Astrocyte (in vitro differentiated cells and primary cell): ENCODE results near the gene KLHDC10. TPM values are rescaled to one million over a fixed set of nuclear protein-coding genes. Genes with fewer than 3 reads are reported as not detected.

Experiments used
- DNase-seq: peaks from one replicate; pipeline ENCODE4 v3.0.0-alpha.2; 2010; ENCODE audit warnings: low read depth
- FAIRE-seq: peaks from 2 replicates; lab custom pipeline; 2011; peaks lifted over from hg19 to GRCh38; lab: Jason Lieb, UNC
- H2AFZ ChIP-seq: 2 replicates; pipeline ENCODE4 v1.6.0; 2012; ENCODE audit warnings: low read depth, low read length, inconsistent platforms
- H3K27ac ChIP-seq: 2 replicates; pipeline ENCODE4 v1.5.1; 2011; ENCODE audit warnings: low read depth, low read length, inconsistent platforms
- H3K27me3 ChIP-seq: 2 replicates; pipeline ENCODE4 v1.6.0; 2011; ENCODE audit warnings: low read length, inconsistent platforms; ENCODE audit not compliant: insufficient read depth
- H3K36me3 ChIP-seq: 2 replicates; pipeline ENCODE4 v1.5.1; 2011; ENCODE audit warnings: low read length, inconsistent platforms; ENCODE audit not compliant: insufficient read depth
- H3K4me1 ChIP-seq: 2 replicates; pipeline ENCODE4 v1.5.1; 2011; ENCODE audit warnings: low read length, inconsistent platforms; ENCODE audit not compliant: insufficient read depth
- H3K4me2 ChIP-seq: 2 replicates; pipeline ENCODE4 v1.6.0; 2012; ENCODE audit warnings: low read length, inconsistent platforms
- H3K4me3 ChIP-seq: 2 replicates; pipeline ENCODE4 v1.5.1; 2011; ENCODE audit warnings: low read depth, mild to moderate bottlenecking, low read length, inconsistent platforms; ENCODE audit not compliant: insufficient read depth
- H3K79me2 ChIP-seq: 2 replicates; pipeline ENCODE4 v1.6.0; 2012; ENCODE audit warnings: mild to moderate bottlenecking, low read length, inconsistent platforms; ENCODE audit not compliant: insufficient read depth
- H3K9ac ChIP-seq: 2 replicates; pipeline ENCODE4 v1.6.0; 2012; ENCODE audit warnings: mild to moderate bottlenecking, low read length, inconsistent platforms
- H3K9me3 ChIP-seq: 2 replicates; pipeline ENCODE4 v1.5.1; 2012; ENCODE audit warnings: low read depth, mild to moderate bottlenecking, low read length, inconsistent platforms; ENCODE audit not compliant: insufficient read depth
- H4K20me1 ChIP-seq: 2 replicates; pipeline ENCODE4 v1.6.0; 2012; ENCODE audit warnings: low read length, inconsistent platforms; ENCODE audit not compliant: insufficient read depth
- H3K27ac Mint-ChIP-seq: one replicate; pipeline ENCODE4 v1.8.0; 2021; ENCODE audit warnings: mild to moderate bottlenecking, mixed read lengths; ENCODE audit not compliant: unreplicated experiment
- H3K27me3 Mint-ChIP-seq: one replicate; pipeline ENCODE4 v1.8.0; 2021; ENCODE audit warnings: low read depth, mixed read lengths; ENCODE audit not compliant: unreplicated experiment
- H3K36me3 Mint-ChIP-seq: one replicate; pipeline ENCODE4 v1.8.0; 2021; ENCODE audit warnings: low read depth, mixed read lengths; ENCODE audit not compliant: unreplicated experiment
- H3K4me1 Mint-ChIP-seq: one replicate; pipeline ENCODE4 v1.8.0; 2021; ENCODE audit warnings: low read depth, mixed read lengths; ENCODE audit not compliant: unreplicated experiment
- H3K4me3 Mint-ChIP-seq: one replicate; pipeline ENCODE4 v1.8.0; 2021; ENCODE audit warnings: mild to moderate bottlenecking, moderate library complexity, mixed read lengths; ENCODE audit not compliant: unreplicated experiment
- H3K9me3 Mint-ChIP-seq: one replicate; pipeline ENCODE4 v1.8.0; 2021; ENCODE audit warnings: mild to moderate bottlenecking, mixed read lengths; ENCODE audit not compliant: unreplicated experiment
- EZH2 ChIP-seq: IDR thresholded peaks from 2 replicates; pipeline ENCODE4 v1.6.1; 2012; ENCODE audit warnings: mild to moderate bottlenecking, low read length, inconsistent platforms; ENCODE audit not compliant: insufficient read depth
- total RNA-seq: library from RNA; stranded (reverse); gene quantifications from 2 replicates; pipeline ENCODE4 v1.2.1, GENCODE V29; 2021
- TF ChIP-seq, protein P1 (sequence below): IDR thresholded peaks from 2 replicates; pipeline ENCODE4 v1.5.1; 2011; ENCODE audit warnings: low read depth, mild to moderate bottlenecking, inconsistent platforms, low read length, moderate library complexity; ENCODE audit not compliant: insufficient read depth

KLHDC10 gene
- total RNA-seq, 1 donor from 2014 or later: 33.2 TPM

DNA sequence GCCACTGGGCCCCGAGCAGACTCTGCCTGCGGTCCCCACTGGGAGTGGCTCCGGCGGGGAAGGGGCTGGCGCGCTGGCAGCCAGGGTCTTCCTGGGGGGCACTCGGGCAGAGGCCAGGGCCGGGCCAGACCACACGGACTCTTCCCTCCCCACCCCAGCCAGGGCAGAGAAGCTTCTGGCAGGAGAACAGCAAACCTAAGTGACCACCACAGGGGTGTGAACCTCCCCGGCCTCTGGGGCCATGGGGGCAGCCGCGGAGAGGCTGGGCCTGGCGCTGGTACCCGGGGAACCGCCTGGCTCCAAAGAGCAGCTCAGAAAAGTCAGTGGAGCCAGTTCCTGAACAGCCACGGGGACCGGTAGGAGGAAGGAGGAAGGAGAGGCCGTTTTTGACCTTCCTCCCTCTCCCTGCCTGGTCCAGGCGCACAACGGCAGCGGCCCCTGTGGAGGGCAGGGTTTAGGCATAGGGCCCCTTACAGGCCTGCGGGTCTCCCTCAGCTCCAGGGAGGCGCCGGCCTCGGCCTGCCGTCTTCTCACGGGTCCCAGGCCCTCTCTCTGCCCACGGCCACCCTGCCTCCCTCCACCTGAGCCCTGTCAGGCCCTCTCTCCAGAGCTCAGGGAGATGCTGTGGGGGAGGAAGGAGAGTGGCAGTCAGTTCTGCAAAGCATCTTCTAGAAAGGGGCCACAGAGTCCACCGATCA is 83.0 kb downstream of the KLHDC10 start:
- Histone ChIP-seq H3K36me3 (no peaks in the 10 kb centered on the region), H3K9me3 (peaks cover 3% of the 10 kb centered on the region), H3K4me1 (peaks cover 9% of the 10 kb centered on the region), H3K79me2 (no peaks in the 10 kb centered on the region), H3K27me3 (no peaks in the 10 kb centered on the region), H3K9ac (no peak overlapping the region), H3K4me3 (no peak overlapping the region), H4K20me1 (no peaks in the 10 kb centered on the region), H2AFZ (no peak overlapping the region), H3K27ac (no peak overlapping the region), H3K4me2 (peak overlapping the region; percentile 48)
- peaks cover 15% of the 10 kb centered on the region for H3K36me3 Mint-ChIP-seq
- peaks cover 2% of the 10 kb centered on the region for H3K4me1 Mint-ChIP-seq
- FAIRE-seq (no peak), DNase-seq (no peak)
- H3K27me3 Mint-ChIP-seq: no peaks in the 10 kb centered on the region
- no peak overlapping the region for H3K4me3 Mint-ChIP-seq
- H3K27ac Mint-ChIP-seq: no peak overlapping the region
- no peak for TF ChIP-seq EZH2
- TF ChIP-seq, protein P1, sequence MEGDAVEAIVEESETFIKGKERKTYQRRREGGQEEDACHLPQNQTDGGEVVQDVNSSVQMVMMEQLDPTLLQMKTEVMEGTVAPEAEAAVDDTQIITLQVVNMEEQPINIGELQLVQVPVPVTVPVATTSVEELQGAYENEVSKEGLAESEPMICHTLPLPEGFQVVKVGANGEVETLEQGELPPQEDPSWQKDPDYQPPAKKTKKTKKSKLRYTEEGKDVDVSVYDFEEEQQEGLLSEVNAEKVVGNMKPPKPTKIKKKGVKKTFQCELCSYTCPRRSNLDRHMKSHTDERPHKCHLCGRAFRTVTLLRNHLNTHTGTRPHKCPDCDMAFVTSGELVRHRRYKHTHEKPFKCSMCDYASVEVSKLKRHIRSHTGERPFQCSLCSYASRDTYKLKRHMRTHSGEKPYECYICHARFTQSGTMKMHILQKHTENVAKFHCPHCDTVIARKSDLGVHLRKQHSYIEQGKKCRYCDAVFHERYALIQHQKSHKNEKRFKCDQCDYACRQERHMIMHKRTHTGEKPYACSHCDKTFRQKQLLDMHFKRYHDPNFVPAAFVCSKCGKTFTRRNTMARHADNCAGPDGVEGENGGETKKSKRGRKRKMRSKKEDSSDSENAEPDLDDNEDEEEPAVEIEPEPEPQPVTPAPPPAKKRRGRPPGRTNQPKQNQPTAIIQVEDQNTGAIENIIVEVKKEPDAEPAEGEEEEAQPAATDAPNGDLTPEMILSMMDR: no peak
- no peaks in the 10 kb centered on the region for H3K9me3 Mint-ChIP-seq

DNA sequence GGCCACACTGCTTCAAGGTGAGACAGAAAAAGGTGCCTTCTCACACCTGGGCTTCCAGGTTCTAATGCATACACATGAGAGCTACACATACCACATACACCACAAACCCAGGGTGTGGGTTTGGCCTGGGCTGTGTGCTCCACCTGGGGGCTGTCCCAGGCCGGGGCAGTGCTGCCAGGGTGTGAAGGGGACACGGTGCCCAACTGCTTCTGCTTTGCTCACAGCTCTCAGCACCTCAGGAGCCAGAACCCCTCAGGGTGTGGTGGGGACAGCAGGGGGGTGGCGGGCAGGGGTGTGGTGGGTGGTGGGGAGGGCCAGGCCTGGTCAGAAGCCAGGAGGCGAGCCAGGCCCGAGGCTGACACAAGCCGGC is 83.8 kb downstream of the KLHDC10 start:
- Histone ChIP-seq H3K4me3 (no peak overlapping the region), H2AFZ (no peak overlapping the region), H3K36me3 (no peaks in the 10 kb centered on the region), H3K4me2 (no peak overlapping the region), H4K20me1 (no peaks in the 10 kb centered on the region), H3K27ac (no peak overlapping the region), H3K9ac (no peak overlapping the region), H3K27me3 (no peaks in the 10 kb centered on the region), H3K9me3 (peaks cover 3% of the 10 kb centered on the region), H3K4me1 (peaks cover 9% of the 10 kb centered on the region), H3K79me2 (no peaks in the 10 kb centered on the region)
- no peaks in the 10 kb centered on the region for H3K9me3 Mint-ChIP-seq
- peaks cover under 1% of the 10 kb centered on the region for H3K4me1 Mint-ChIP-seq
- TF ChIP-seq, protein P1: no peak
- no peak for TF ChIP-seq EZH2
- no peak overlapping the region for H3K27ac Mint-ChIP-seq
- H3K36me3 Mint-ChIP-seq: peaks cover 16% of the 10 kb centered on the region
- no peak for DNase-seq
- H3K4me3 Mint-ChIP-seq: no peak overlapping the region
- FAIRE-seq: no peak
- H3K27me3 Mint-ChIP-seq: no peaks in the 10 kb centered on the region
